ENCODE data around the gene ARCN1. TPM values are rescaled to one million over a fixed set of nuclear protein-coding genes. Genes with fewer than 3 reads are reported as not detected.
A peak's percentile ranks its signal among the peaks of the same experiment; 100 is the strongest.

Gene ARCN1
- total and polyA plus RNA-seq, 2 donors (not counting 3 experiments of a cell fraction or from before 2014, with no cell fraction given): 172 to 180 TPM

DNA sequence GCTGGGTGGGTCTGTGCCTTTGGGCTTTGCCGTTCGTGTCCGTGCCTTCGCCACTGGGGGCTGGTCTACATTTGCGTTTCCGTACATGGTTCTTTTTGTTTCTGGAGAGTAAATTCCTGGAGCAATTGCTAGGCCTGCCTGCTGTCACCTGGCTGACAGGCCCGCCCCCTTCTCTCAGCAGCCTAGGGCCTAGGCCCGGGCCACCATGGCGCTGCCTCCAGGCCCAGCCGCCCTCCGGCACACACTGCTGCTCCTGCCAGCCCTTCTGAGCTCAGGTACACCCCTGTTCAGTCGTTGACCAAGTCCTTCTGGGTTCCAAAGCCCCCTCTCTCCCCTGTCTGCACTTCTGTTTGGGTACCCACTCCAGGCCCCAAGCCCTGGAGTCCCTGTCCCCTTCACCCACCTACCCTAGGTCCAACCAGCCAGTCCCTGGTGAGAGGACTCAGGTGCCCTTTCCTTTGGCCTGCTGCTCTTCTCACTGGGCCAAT is 40.6 kb upstream of the ARCN1 start:
- intact Hi-C loops (cut with micrococcal nuclease): no loop called here
- peak overlapping the region; percentile 23 for H2AFZ ChIP-seq (ENCODE audit: low read depth, low read length)

DNA sequence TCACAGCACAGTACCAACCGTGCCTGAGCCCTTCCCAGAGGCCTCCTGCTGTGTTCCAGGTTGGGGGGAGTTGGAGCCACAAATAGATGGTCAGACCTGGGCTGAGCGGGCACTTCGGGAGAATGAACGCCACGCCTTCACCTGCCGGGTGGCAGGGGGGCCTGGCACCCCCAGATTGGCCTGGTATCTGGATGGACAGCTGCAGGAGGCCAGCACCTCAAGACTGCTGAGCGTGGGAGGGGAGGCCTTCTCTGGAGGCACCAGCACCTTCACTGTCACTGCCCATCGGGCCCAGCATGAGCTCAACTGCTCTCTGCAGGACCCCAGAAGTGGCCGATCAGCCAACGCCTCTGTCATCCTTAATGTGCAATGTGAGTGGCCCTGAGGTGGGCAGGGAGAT is 40.1 kb upstream of the ARCN1 start:
- Histone ChIP-seq H3K9me3 (replicated peaks; ENCODE audit: control insufficient read depth, insufficient read depth, low read length) (no peaks in the 10 kb centered on the region), H3K4me3 (replicated peaks in 1 of 3; ENCODE audit: insufficient read depth in 1 of 3, low read depth in 1 of 3, low read length in 3 of 3) (no peak overlapping the region), H4K20me1 (replicated peaks; ENCODE audit: control insufficient read depth, extremely low read depth, insufficient read depth, low read length) (no peaks in the 10 kb centered on the region), H3K4me1 (ENCODE audit: control insufficient read depth, extremely low read depth, insufficient read depth, low read length) (peaks cover 10% of the 10 kb centered on the region), H3K9ac (replicated peaks; ENCODE audit: extremely low read depth, insufficient read depth, low read length) (no peak overlapping the region), H3K9me1 (replicated peaks; ENCODE audit: control insufficient read depth, extremely low read depth, insufficient read depth, low read length) (no peaks in the 10 kb centered on the region), H3K4me2 (ENCODE audit: insufficient read depth, low read length) (no peak overlapping the region), H3K27me3 (ENCODE audit: control insufficient read depth in 2 of 2, insufficient read depth in 2 of 2, low read length in 2 of 2) (no peaks in the 10 kb centered on the region), H2AFZ (ENCODE audit: low read depth, low read length) (no peak overlapping the region), H3K36me3 (ENCODE audit: control insufficient read depth in 2 of 2, extremely low read depth in 1 of 2, insufficient read depth in 2 of 2, low read length in 2 of 2) (peaks cover 0 to 2% of the 10 kb centered on the region in 2 experiments), H3K79me2 (ENCODE audit: control insufficient read depth, insufficient read depth, low read length) (no peaks in the 10 kb centered on the region), H3K27ac (ENCODE audit: insufficient read depth, low read depth, low read length) (no peak overlapping the region)
- no peak for DNase-seq (ENCODE audit: low read depth, low spot score)
- no peak for FAIRE-seq
- BruUV-seq (replicated peaks): no TSS peak
- CTCF ChIA-PET: no interaction called here
- intact Hi-C loops (cut with micrococcal nuclease) (no loop called here), dilution Hi-C loops (cut with MboI; ENCODE audit: extremely low pct_ligation_motif_present, low sequenced_read_pairs) (no loop called here)
- POLR2A ChIA-PET: no interaction called here
- no peak for TF ChIP-seq FOS (IDR thresholded peaks at IDR 0.05; ENCODE audit: borderline replicate concordance, insufficient read depth, low read length)
- TF ChIP-seq GATA2 (IDR thresholded peaks at IDR 0.05; ENCODE audit: insufficient read depth, insufficient read length, low read depth, low read length): no peak
- TF ChIP-seq, protein P1, sequence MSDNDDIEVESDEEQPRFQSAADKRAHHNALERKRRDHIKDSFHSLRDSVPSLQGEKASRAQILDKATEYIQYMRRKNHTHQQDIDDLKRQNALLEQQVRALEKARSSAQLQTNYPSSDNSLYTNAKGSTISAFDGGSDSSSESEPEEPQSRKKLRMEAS (IDR thresholded peaks at IDR 0.05; ENCODE audit: insufficient read depth, insufficient read length): no peak
- no peak for TF ChIP-seq JUN (IDR thresholded peaks at IDR 0.05; ENCODE audit: borderline replicate concordance, insufficient read depth, insufficient read length, low read depth)
- TF ChIP-seq POLR2AphosphoS5 (IDR thresholded peaks at IDR 0.05; ENCODE audit: insufficient read depth, low read depth, low read length): no peak
- TF ChIP-seq, protein P2, sequence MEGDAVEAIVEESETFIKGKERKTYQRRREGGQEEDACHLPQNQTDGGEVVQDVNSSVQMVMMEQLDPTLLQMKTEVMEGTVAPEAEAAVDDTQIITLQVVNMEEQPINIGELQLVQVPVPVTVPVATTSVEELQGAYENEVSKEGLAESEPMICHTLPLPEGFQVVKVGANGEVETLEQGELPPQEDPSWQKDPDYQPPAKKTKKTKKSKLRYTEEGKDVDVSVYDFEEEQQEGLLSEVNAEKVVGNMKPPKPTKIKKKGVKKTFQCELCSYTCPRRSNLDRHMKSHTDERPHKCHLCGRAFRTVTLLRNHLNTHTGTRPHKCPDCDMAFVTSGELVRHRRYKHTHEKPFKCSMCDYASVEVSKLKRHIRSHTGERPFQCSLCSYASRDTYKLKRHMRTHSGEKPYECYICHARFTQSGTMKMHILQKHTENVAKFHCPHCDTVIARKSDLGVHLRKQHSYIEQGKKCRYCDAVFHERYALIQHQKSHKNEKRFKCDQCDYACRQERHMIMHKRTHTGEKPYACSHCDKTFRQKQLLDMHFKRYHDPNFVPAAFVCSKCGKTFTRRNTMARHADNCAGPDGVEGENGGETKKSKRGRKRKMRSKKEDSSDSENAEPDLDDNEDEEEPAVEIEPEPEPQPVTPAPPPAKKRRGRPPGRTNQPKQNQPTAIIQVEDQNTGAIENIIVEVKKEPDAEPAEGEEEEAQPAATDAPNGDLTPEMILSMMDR (IDR thresholded peaks at IDR 0.05; ENCODE audit: extremely low read depth in 1 of 2, insufficient read depth in 1 of 2, low read depth in 1 of 2, low read length in 2 of 2): no peak
- no peak for TF ChIP-seq EZH2 (IDR thresholded peaks at IDR 0.05; ENCODE audit: borderline replicate concordance, low read depth, low read length, severe bottlenecking)
- no peak for TF ChIP-seq POLR2A (IDR thresholded peaks at IDR 0.05; ENCODE audit: low read depth, low read length)
- no peak for TF ChIP-seq MYC (IDR thresholded peaks at IDR 0.05; ENCODE audit: low read depth, low read length)

More for the DNA sequence above, 40.6 kb upstream of the ARCN1 start:
- Histone ChIP-seq H3K27ac (ENCODE audit: insufficient read depth, low read depth, low read length) (no peak overlapping the region), H3K27me3 (ENCODE audit: control insufficient read depth in 2 of 2, insufficient read depth in 2 of 2, low read length in 2 of 2) (no peaks in the 10 kb centered on the region), H3K4me2 (ENCODE audit: insufficient read depth, low read length) (peak overlapping the region; percentile 31), H4K20me1 (replicated peaks; ENCODE audit: control insufficient read depth, extremely low read depth, insufficient read depth, low read length) (no peaks in the 10 kb centered on the region), H3K9ac (replicated peaks; ENCODE audit: extremely low read depth, insufficient read depth, low read length) (no peak overlapping the region), H3K79me2 (ENCODE audit: control insufficient read depth, insufficient read depth, low read length) (no peaks in the 10 kb centered on the region), H3K36me3 (ENCODE audit: control insufficient read depth in 2 of 2, extremely low read depth in 1 of 2, insufficient read depth in 2 of 2, low read length in 2 of 2) (peaks cover 0 to 2% of the 10 kb centered on the region in 2 experiments), H3K9me1 (replicated peaks; ENCODE audit: control insufficient read depth, extremely low read depth, insufficient read depth, low read length) (no peaks in the 10 kb centered on the region), H3K9me3 (replicated peaks; ENCODE audit: control insufficient read depth, insufficient read depth, low read length) (no peaks in the 10 kb centered on the region), H3K4me3 (replicated peaks in 1 of 3; ENCODE audit: insufficient read depth in 1 of 3, low read depth in 1 of 3, low read length in 3 of 3) (peak overlapping the region in 2 of 3 experiments; percentile 55 to 78), H3K4me1 (ENCODE audit: control insufficient read depth, extremely low read depth, insufficient read depth, low read length) (peaks cover 10% of the 10 kb centered on the region)
- dilution Hi-C loops (cut with MboI; ENCODE audit: extremely low pct_ligation_motif_present, low sequenced_read_pairs): no loop called here
- no TSS peak for BruUV-seq (replicated peaks)
- POLR2A ChIA-PET: no interaction called here
- no peak for DNase-seq (ENCODE audit: low read depth, low spot score)
- FAIRE-seq: no peak
- no peak for TF ChIP-seq EZH2 (IDR thresholded peaks at IDR 0.05; ENCODE audit: borderline replicate concordance, low read depth, low read length, severe bottlenecking)
- CTCF ChIA-PET: no interaction called here

All from endothelial cell of umbilical vein (primary cell).